HG03159 (cell line): ENCODE measurements around the gene PIEZO1.

ENCODE experiments used
- ATAC-seq: cut with Tn5 transposase; IDR thresholded peaks from one replicate; pipeline ENCODE4 v1.9.1; 2021; ENCODE audit warnings: mild to moderate bottlenecking, moderate library complexity; ENCODE audit not compliant: unreplicated experiment

PIEZO1 gene

GRCh38 chr16:88691924-88692560 is 93.0 kb downstream of the PIEZO1 start:
- no peak for ATAC-seq

- ATAC-seq: no peak
Measured at GRCh38 chr16:88691129-88691813, 93.7 kb downstream of the PIEZO1 start.

DNA sequence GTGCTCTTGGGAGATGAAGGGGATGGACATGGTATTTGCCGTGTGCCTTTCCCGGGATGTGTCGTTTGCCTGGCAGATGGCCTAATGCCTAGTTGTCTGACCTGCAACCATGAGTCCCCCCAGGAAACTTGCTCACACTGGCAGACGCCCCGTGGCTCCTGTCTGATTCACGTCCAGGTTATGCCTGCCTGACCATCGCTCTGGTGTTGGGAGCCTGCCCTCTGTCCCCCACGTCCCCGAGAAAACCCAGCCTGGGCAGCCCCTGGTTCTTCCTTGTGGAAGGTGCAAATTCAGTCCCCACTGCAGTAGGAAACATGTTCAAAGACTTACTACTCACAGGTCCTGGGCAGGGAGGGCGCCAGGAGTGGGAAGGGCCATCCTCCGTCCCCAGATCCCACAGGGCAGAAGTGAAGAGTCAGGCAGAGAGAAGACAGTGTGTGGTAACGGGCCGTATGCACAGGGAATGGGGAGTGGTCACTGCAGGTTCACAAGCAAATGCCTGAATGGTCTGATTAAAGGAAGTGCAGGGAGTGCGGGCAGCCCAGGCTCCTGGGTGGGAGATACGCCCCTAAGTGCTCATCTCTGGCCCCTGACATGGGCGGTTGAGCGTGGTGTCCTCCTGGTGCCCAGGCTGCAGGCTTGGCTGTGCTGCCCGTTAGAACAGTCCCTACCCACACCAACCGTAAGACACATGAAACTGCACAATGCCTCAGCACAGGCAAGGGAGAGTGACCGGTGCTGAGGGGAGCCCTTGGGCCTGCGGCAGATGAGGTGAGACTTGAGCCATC is 94.5 kb downstream of the PIEZO1 start:
- no peak for ATAC-seq

DNA sequence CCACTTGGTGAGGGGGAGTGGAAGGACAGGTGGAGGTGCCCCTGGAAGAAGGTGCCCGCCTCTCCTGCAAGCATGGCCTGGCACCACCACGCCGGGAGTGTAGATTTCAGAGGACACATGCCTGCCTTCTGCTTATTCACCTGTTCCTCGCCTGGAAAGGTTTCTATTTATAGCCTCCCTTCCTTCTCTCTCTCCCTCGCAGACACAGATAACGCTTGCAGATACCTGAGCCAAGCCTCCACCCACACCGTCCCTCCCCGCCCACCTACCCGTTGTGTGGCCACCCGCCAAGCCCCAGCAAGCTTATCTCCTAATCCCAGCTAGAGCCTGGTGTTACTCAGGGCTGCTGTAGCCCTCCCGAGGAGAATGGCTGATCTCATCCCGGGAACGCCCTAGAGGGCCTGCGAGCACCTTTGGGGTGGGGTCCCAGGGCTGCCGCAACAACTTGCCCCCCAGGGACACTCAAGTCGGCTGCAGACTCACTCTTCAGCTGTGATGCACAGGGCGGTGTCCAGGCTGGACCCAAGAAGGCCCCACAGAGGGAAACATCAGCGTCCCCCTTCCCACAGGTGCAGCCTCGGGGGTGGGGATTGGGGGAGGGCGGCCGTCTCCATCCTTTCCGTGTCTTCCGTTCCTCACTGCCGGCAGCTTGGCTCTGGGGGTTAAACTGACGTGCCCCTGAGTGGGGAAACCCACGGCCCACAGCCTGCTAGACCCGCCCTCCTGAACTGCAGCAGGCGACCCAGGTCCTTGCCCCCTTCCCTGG is 96.8 kb downstream of the PIEZO1 start:
- ATAC-seq: no peak

- no peak for ATAC-seq
Measured at GRCh38 chr16:88687676-88688012, 97.4 kb downstream of the PIEZO1 start.

DNA sequence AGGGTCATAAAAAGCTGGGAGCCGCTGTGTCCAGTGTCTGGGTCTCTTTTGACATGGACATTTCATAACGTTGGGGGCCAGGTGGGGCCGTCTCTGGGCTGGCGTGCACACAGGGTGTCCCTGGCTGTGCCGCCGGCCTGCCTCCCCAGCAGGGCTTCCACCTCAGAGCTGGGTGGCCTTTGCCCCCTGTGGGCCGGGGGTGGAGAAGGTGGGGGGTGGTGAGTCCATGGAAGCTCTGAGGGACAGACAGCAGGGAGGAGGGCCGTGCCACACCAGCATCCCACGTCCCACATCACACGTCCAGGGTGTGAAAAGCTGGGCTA is 97.8 kb downstream of the PIEZO1 start:
- ATAC-seq: no peak

GRCh38 chr16:88686439-88687253 is 98.4 kb downstream of the PIEZO1 start, which contains the start of gene SNAI3:
TSS of gene SNAI3 (minus strand) at chr16:88686507. CDS start at chr16:88686406, 101 bp downstream.
- peak; percentile 58 for ATAC-seq

DNA sequence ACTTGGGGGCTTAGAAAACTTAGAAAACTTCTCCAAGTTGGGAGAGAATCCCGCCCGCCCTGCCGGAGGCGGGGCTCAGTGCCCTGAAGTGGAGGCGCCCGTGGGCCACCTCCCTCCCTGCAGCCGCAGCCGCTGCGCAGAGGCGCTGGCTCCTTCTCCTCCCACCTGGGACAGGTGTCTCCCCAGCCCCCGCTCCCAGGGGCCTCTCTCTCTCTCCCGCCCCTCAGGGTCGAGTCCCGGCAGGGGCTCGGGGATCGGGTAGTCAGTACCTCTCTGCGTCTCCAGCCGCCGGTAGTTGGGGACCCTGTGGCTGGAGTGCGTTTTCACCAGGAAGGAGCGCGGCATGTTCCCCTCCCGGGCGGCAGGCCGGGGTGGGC is 99.0 kb downstream of the PIEZO1 start:
- peak; percentile 9 for ATAC-seq

DNA sequence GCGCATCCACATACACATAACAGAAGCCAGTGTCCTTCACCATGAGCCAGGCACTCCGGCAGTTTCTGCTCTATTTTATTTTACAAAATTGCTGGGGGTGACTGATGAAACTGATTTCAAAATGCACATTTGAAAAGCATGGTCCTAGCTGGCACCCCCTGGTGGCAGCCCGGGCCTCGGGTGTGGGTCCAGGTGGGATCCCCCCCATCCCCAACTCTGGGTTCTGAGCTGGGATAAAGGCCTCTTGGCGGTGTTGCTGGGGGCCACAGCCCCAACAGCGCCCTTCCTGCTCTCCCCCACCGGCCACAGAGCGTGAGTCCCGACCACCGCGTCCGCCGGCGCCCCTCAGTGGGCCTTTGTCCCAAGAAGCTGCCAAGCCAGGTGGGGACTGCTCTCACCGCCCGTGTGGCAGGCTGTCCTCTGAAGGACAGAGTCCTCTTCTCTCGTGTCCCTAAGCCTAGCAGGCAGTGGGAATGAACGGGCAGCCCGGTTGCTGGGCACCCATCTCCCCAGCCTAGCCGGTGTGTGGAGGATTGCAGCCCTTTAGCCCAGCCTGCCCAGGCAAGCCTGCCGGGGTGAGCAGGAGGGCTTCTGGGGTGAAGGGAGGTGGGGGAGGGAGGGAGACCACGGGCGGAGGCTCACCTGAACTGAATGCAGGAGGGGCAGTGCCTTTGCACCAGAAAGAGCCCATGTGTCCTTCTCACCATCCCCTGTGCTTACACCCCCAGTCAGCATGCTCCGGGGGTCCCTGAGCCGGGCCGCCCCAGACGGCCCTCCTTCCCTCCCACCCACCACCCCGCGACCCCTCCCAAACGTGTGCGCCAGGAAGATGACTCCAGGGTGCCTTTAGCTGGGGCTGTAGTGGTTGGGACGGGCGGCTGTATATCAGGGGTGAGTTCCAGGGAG is 99.6 kb downstream of the PIEZO1 start:
- ATAC-seq: no peak

- no peak for ATAC-seq
Measured at GRCh38 chr16:88684569-88685155, 100.4 kb downstream of the PIEZO1 start.

DNA sequence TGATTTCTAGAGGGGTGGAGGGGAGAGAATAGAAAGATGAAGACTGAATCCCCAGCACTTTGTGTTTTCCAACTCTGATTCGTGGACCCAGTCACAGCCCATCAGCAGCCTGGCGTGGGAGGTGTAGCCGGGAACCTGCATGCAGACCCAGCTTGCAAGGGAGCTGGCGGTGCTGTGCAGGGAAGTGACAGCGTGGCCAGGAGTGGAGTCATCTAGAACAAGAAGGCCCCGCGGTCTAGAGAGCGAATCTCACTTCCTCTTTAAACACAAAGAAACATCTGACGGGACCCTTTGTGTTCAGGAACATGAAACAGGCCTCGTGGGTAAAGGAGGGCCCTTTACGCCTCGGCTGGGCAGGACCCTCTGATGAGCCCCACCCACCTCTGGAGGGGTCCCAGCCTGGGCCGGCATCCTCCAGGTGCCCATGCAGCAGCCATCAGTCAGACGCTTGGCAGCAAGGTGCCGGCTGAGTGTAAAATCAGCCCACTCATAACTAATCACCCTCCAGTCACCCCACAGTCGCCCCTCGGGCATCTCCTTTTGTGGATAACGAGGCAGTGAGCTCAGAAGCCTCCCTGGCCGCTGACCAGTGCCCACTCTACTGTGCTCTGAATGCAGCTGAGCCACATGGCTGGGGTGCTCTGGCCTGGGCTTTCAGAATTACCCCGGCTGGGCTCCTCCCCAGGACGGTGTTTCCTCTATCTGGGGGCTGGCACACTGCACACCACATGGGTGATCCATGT is 103.1 kb downstream of the PIEZO1 start:
- peak; percentile 77 for ATAC-seq

GRCh38 chr16:88681084-88681680 is 103.8 kb downstream of the PIEZO1 start:
- ATAC-seq: no peak

DNA sequence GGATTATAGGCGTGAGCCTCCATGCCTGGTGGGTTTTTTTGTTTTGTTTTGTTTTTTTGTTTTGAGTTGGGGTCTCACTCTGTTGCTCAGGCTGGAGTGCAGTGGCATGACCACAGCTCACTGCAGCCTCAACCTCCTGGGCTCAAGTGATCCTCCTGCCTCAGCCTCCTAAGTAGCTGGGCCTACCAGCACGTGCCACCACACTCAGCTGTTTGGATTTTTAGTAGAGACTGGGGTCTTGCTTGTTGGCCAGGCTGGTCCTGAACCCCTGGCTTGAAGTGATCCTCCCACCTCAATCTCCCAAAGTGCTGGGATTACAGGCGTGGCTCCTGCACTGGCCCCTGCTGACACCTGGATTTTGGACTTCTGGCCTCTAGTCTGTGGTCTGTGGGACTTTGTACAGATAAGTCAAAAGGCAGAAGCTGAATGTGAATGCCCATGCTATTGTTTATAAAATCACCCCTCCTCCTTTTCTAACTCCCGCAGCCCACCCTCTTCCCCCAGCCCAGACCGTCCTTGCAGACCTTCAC is 104.4 kb downstream of the PIEZO1 start:
- no peak for ATAC-seq

GRCh38 chr16:88678224-88678979 is 106.6 kb downstream of the PIEZO1 start:
- no peak for ATAC-seq

GRCh38 chr16:88677721-88678120 is 107.3 kb downstream of the PIEZO1 start:
- no peak for ATAC-seq

- no peak for ATAC-seq
Measured at GRCh38 chr16:88676502-88677242, 108.3 kb downstream of the PIEZO1 start.
